Stimulated activated naive CD8-positive, alpha-beta T cell treated with anti-CD3 and anti-CD28 coated beads, Interleukin-15, Interleukin-2, amounts not matched to agents 100 ng/mL and 50 ng/mL, for 24 hours (primary cell): Measurements from ENCODE around the gene TAF11L12.
"Not testable (repeated sequence)": the region's sequence is repeated elsewhere in the genome, so short reads cannot be mapped to it uniquely, and the experiment has no call there.

Source experiments
- H3K27ac Mint-ChIP-seq: one replicate; pipeline ENCODE4 v1.8.0; 2021; ENCODE audit warnings: mild to moderate bottlenecking, mixed read lengths
- H3K27me3 Mint-ChIP-seq: one replicate; pipeline ENCODE4 v1.8.0; 2021; ENCODE audit warnings: mixed read lengths
- H3K36me3 Mint-ChIP-seq: one replicate; pipeline ENCODE4 v1.8.0; 2021; ENCODE audit warnings: low read depth, mixed read lengths
- H3K4me1 Mint-ChIP-seq: one replicate; pipeline ENCODE4 v1.8.0; 2021; ENCODE audit warnings: low read depth, mixed read lengths
- H3K4me3 Mint-ChIP-seq: one replicate; pipeline ENCODE4 v1.8.0; 2021; ENCODE audit warnings: mild to moderate bottlenecking, mixed read lengths
- H3K9me3 Mint-ChIP-seq: one replicate; pipeline ENCODE4 v1.8.0; 2021; ENCODE audit warnings: mixed read lengths

The TAF11L12 gene

GRCh38 chr5:17610092-17610491 lies at the start of gene TAF11L12:
TSS of gene TAF11L12 (plus strand) at chr5:17610392.
- H3K4me1 Mint-ChIP-seq, H3K9me3 Mint-ChIP-seq, H3K27me3 Mint-ChIP-seq, H3K27ac Mint-ChIP-seq, H3K4me3 Mint-ChIP-seq, H3K36me3 Mint-ChIP-seq: not testable (repeated sequence)

DNA sequence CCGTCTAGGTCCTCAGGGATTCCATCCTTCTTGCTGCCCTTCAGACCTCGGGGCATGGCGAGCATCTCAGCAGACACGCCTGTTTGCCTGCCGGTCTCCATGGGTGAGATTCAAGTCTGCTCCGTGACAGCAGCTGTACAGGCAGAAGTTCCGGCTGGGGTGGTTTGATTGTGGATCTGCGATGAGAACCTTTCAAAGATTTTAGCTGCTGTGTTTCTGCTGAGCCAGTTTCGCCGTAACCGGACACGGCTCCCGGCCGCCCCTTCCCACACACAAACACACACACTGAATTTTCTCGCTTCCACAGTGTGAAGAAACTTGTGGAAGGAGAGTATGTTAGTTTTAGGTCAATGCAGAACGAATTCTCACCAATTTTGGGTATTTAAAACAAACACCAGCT lies 24.5 kb upstream of the TAF11L12 start, which contains the start of gene TAF11L7:
Gene TAF11L7 (minus strand): TSS at position 101 of the 400 bp plus-strand sequence.
- H3K27me3 Mint-ChIP-seq, H3K27ac Mint-ChIP-seq, H3K36me3 Mint-ChIP-seq, H3K9me3 Mint-ChIP-seq, H3K4me3 Mint-ChIP-seq, H3K4me1 Mint-ChIP-seq: not testable (repeated sequence)

- H3K27ac Mint-ChIP-seq, H3K27me3 Mint-ChIP-seq, H3K4me3 Mint-ChIP-seq, H3K9me3 Mint-ChIP-seq, H3K4me1 Mint-ChIP-seq, H3K36me3 Mint-ChIP-seq: not testable (repeated sequence)
These were observed 19.3 kb upstream of the TAF11L12 start, which contains the start of gene TAF11L8 for GRCh38 chr5:17590860-17591259. TSS of gene TAF11L8 (minus strand) at chr5:17590960.

DNA sequence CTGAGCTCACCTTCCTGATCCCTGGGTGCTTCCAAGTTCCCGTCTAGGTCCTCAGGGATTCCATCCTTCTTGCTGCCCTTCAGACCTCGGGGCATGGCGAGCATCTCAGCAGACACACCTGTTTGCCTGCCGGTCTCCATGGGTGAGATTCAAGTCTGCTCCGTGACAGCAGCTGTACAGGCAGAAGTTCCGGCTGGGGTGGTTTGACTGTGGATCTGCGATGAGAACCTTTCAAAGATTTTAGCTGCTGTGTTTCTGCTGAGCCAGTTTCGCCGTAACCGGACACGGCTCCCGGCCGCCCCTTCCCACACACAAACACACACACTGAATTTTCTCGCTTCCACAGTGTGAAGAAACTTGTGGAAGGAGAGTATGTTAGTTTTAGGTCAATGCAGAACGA lies 15.9 kb upstream of the TAF11L12 start, which contains the start of gene TAF11L9:
Gene TAF11L9 (minus strand): TSS at position 140 of the 400 bp plus-strand sequence.
- H3K4me3 Mint-ChIP-seq, H3K36me3 Mint-ChIP-seq, H3K27ac Mint-ChIP-seq, H3K4me1 Mint-ChIP-seq, H3K27me3 Mint-ChIP-seq, H3K9me3 Mint-ChIP-seq: not testable (repeated sequence)

GRCh38 chr5:17597728-17598127 lies 12.5 kb upstream of the TAF11L12 start, which contains the start of gene TAF11L10:
TSS of gene TAF11L10 (minus strand) at chr5:17597828.
- not testable (repeated sequence) for H3K9me3 Mint-ChIP-seq, H3K36me3 Mint-ChIP-seq, H3K4me1 Mint-ChIP-seq

GRCh38 chr5:17603880-17604279 lies 6.3 kb upstream of the TAF11L12 start, which contains the start of gene TAF11L11:
TSS of gene TAF11L11 (plus strand) at chr5:17604183.
- not testable (repeated sequence) for H3K27me3 Mint-ChIP-seq, H3K4me3 Mint-ChIP-seq

More at GRCh38 chr5:17597728-17598127, 12.5 kb upstream of the TAF11L12 start, which contains the start of gene TAF11L10:
- not testable (repeated sequence) for H3K27me3 Mint-ChIP-seq, H3K4me3 Mint-ChIP-seq, H3K27ac Mint-ChIP-seq

DNA sequence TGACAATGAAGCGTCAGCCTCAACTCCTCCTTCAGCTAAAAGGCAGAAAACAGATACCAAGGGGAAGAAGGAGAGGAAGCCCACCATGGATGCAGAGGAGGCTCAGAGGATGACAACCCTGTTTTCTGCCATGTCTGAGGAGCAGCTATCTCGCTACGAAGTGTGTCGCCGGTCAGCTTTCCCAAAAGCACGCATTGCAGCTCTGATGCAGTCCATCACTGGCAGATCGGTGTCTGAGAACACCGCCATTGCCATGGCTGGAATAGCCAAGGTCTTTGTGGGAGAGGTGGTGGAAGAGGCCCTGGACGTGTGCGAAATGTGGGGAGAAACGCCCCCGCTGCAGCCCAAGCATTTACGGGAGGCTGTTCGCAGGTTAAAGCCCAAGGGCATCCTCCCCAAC lies 5.2 kb upstream of the TAF11L12 start:
- no peak overlapping the region for H3K27ac Mint-ChIP-seq
- no peaks in the 10 kb centered on the region for H3K36me3 Mint-ChIP-seq
- H3K27me3 Mint-ChIP-seq, result no peaks in the 10 kb centered on the region
- no peak overlapping the region for H3K4me3 Mint-ChIP-seq
- H3K4me1 Mint-ChIP-seq, result no peaks in the 10 kb centered on the region
- H3K9me3 Mint-ChIP-seq, result peaks cover 7% of the 10 kb centered on the region

More at GRCh38 chr5:17603880-17604279, 6.3 kb upstream of the TAF11L12 start, which contains the start of gene TAF11L11:
- not testable (repeated sequence) for H3K4me1 Mint-ChIP-seq, H3K9me3 Mint-ChIP-seq, H3K27ac Mint-ChIP-seq, H3K36me3 Mint-ChIP-seq

GRCh38 chr5:17607461-17607860 lies 2.7 kb upstream of the TAF11L12 start:
- H3K36me3 Mint-ChIP-seq, H3K4me1 Mint-ChIP-seq, H3K27ac Mint-ChIP-seq, H3K4me3 Mint-ChIP-seq, H3K27me3 Mint-ChIP-seq, H3K9me3 Mint-ChIP-seq: not testable (repeated sequence)

DNA sequence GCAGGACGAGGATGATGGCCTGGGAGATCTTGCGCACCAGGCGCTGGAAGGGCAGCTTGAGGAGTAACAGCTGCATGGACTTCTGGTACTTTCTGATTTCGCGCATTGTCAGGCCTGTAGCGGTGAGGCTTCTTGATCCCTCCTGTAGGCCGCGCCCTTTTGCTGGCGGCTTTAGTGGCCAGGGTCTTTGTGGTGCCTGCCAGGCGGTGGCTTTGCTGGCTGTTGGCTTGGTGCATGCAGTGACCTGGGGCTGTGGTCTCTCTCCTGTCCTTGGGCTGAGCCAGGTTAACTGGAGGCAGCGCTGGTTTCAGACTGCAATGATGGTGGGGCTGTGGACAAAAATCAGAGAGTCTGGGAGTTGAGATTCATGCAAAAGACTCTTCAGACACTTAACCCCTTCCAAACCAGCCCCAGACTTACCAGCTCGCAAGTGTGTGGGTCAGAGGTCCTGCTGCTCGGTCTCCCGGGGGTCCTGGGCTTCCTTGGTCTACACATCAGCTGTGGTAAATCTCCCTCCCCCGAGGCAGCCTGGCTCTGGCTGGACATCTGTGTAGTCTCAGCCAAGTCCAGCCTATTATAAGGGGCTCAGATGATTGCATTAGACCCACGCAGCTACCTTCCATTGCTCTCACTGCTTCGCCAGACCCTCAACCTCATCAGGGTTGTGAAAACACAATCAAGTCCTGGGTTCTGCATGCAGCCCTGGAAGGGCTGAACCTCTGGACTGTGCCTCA lies 4.8 kb downstream of the TAF11L12 start:
- H3K27ac Mint-ChIP-seq, result no peak overlapping the region

GRCh38 chr5:17619354-17619753 lies 9.2 kb downstream of the TAF11L12 start:
- H3K4me1 Mint-ChIP-seq, result no peaks in the 10 kb centered on the region
- no peaks in the 10 kb centered on the region for H3K27me3 Mint-ChIP-seq
- no peaks in the 10 kb centered on the region for H3K36me3 Mint-ChIP-seq
- H3K27ac Mint-ChIP-seq, result no peak overlapping the region
- no peak overlapping the region for H3K4me3 Mint-ChIP-seq
- H3K9me3 Mint-ChIP-seq, result peaks cover 20% of the 10 kb centered on the region

More for the DNA sequence above, 4.8 kb downstream of the TAF11L12 start:
- H3K27me3 Mint-ChIP-seq, result no peaks in the 10 kb centered on the region
- no peaks in the 10 kb centered on the region for H3K4me1 Mint-ChIP-seq
- peaks cover 18% of the 10 kb centered on the region for H3K9me3 Mint-ChIP-seq
- no peaks in the 10 kb centered on the region for H3K36me3 Mint-ChIP-seq
- no peak overlapping the region for H3K4me3 Mint-ChIP-seq

DNA sequence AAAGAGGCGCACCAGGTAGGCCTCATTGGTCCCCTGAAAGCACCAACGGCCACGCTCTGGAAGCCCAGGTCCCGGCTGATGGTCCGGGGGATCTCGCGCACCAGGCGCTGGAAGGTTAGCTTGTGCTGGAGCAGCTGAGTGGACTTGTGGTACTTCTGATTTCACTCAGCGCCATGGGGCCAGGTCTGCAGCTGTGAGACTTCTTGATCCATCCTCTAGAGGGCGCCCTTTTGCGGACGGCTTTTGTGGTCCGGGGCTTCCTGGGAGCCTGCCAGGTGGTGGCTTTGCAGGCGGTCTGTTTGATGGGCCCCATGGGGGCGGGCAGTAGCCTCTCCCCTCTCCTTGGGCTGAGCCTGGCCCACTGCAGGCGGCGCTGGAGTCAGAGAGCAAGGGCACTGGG lies 10.4 kb downstream of the TAF11L12 start:
- no peaks in the 10 kb centered on the region for H3K36me3 Mint-ChIP-seq
- H3K27me3 Mint-ChIP-seq, result no peaks in the 10 kb centered on the region
- no peak overlapping the region for H3K4me3 Mint-ChIP-seq
- H3K9me3 Mint-ChIP-seq, result peaks cover 18% of the 10 kb centered on the region
- H3K27ac Mint-ChIP-seq, result no peak overlapping the region
- no peaks in the 10 kb centered on the region for H3K4me1 Mint-ChIP-seq

GRCh38 chr5:17625686-17626085 lies 15.5 kb downstream of the TAF11L12 start:
- no peaks in the 10 kb centered on the region for H3K36me3 Mint-ChIP-seq
- H3K4me1 Mint-ChIP-seq, result no peaks in the 10 kb centered on the region
- H3K27me3 Mint-ChIP-seq, result no peaks in the 10 kb centered on the region
- H3K4me3 Mint-ChIP-seq, result no peak overlapping the region
- H3K27ac Mint-ChIP-seq, result no peak overlapping the region
- no peaks in the 10 kb centered on the region for H3K9me3 Mint-ChIP-seq

DNA sequence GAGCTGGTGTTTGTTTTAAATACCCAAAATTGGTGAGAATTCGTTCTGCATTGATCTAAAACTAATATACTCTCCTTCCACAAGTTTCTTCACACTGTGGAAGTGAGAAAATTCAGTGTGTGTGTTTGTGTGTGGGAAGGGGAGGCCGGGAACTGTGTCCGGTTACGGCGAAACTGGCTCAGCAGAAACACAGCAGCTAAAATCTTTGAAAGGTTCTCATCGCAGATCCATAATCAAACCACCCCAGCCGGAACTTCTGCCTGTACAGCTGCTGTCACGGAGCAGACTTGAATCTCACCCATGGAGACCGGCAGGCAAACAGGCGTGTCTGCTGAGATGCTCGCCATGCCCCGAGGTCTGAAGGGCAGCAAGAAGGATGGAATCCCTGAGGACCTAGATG lies 21.6 kb downstream of the TAF11L12 start, which contains the start of gene TAF11L13:
Gene TAF11L13 (plus strand): TSS at position 301 of the 400 bp plus-strand sequence.
- not testable (repeated sequence) for H3K36me3 Mint-ChIP-seq, H3K27me3 Mint-ChIP-seq, H3K4me3 Mint-ChIP-seq

GRCh38 chr5:17634160-17634559 lies 24.0 kb downstream of the TAF11L12 start, which contains the start of gene TAF11L14:
TSS of gene TAF11L14 (plus strand) at chr5:17634460.
- Mint-ChIP-seq H3K4me1 (no peaks in the 10 kb centered on the region), H3K9me3 (peaks cover 8% of the 10 kb centered on the region), H3K4me3 (no peak within 1 kb of the TSS), H3K27me3 (no peaks in the 10 kb centered on the region), H3K27ac (no peak within 1 kb of the TSS), H3K36me3 (no peaks in the 10 kb centered on the region)

More for the DNA sequence above, 21.6 kb downstream of the TAF11L12 start, which contains the start of gene TAF11L13:
- H3K27ac Mint-ChIP-seq, H3K4me1 Mint-ChIP-seq, H3K9me3 Mint-ChIP-seq: not testable (repeated sequence)

DNA sequence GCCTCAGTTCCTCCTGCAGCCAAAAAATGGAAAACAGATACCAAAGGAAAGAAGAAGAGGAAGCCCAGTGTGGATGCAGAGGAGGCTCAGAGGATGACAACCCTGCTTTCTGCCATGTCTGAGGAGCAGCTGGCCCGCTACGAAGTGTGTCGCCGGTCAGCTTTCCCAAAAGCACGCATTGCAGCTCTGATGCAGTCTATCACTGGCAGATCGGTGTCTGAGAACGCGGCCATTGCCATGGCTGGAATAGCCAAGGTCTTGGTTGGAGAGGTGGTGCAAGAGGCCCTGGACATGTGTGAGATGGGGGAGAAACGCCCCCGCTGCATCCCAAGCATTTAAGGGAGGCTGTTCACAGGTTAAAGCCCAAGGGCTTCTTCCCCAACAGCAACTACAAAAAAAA lies 39.0 kb downstream of the TAF11L12 start:
- not testable (repeated sequence) for H3K27me3 Mint-ChIP-seq, H3K27ac Mint-ChIP-seq, H3K4me3 Mint-ChIP-seq, H3K36me3 Mint-ChIP-seq, H3K4me1 Mint-ChIP-seq
- H3K9me3 Mint-ChIP-seq, result peaks cover 11% of the 10 kb centered on the region
